Esophagus squamous epithelium (tissue), 5 donors: ENCODE data around the gene TAS1R1. TPM values are rescaled to one million over a fixed set of nuclear protein-coding genes. Genes with fewer than 3 reads are reported as not detected.
A peak's percentile ranks its signal among the peaks of the same experiment; 100 is the strongest.

Experiments
- DNase-seq: peaks from one replicate; lab custom pipeline; 2025; lab: John Stamatoyannopoulos, UW
- H3K27ac ChIP-seq, 4 donors: fragments of 200-600 bp; sonication (generic); one replicate each; pipeline ENCODE4 v1.5.1; 2016 to 2019; ENCODE audit warnings: mild to moderate bottlenecking in 1 of 4
- H3K27me3 ChIP-seq, 4 donors: fragments of 200-600 bp; sonication (generic); 1 replicate in 3 of 4; 2 replicates in 1 of 4; pipeline versions ENCODE4 v1.5.1 to v1.6.0; 2017 to 2021; ENCODE audit warnings: antibody characterized with exemption in 1 of 4
- H3K36me3 ChIP-seq, 3 donors: fragments of 200-600 bp; sonication (generic); one replicate each; pipeline ENCODE4 v1.5.1; 2016 to 2019
- H3K4me1 ChIP-seq, 3 donors: fragments of 200-600 bp; sonication (generic); one replicate each; pipeline ENCODE4 v1.5.1; 2017 to 2019
- H3K4me3 ChIP-seq, 4 donors: fragments of 200-600 bp; sonication (generic); 1 replicate in 3 of 4; 2 replicates in 1 of 4; pipeline ENCODE4 v1.5.1; 2016 to 2019; ENCODE audit warnings: mild to moderate bottlenecking in 2 of 4, moderate library complexity in 1 of 4
- H3K9me3 ChIP-seq, 3 donors: fragments of 200-600 bp; sonication (generic); one replicate each; pipeline ENCODE4 v1.5.1; 2016 to 2019
- POLR2A ChIP-seq, 4 donors: fragments of 450-650 bp; IDR thresholded peaks; one replicate each; pipeline ENCODE4 v1.6.1; 2017; ENCODE audit warnings: antibody characterized with exemption in 4 of 4, mild to moderate bottlenecking in 4 of 4, moderate library complexity in 3 of 4
- WGBS, 2 donors: methylation state at CpG; one replicate each; pipeline ENCODE4 v1.1.5; 2018; 5-methylcytosine and 5-hydroxymethylcytosine counted together
- intact Hi-C: fragments of 100-400 bp; cut with DNase I; formaldehyde crosslinking; loops from one replicate; pipeline ENCODE4 v1.15.0; 2022
- total RNA-seq, 4 donors: library from RNA; depleted of rRNA; stranded (reverse); fragments of >200 nt; gene quantifications; one replicate each; pipeline ENCODE4 v1.1.0, GENCODE V29; 2016
- TF ChIP-seq, protein P1 (sequence below), 6 experiments: fragments of 450-650 bp in 4 of 6; fragments of 200-600 bp in 2 of 6; sonication (generic) in 2 of 6; IDR thresholded peaks; one replicate each; pipeline ENCODE4 v1.5.1; 2016 to 2019; ENCODE audit warnings: antibody characterized with exemption in 6 of 6, mild to moderate bottlenecking in 4 of 6, moderate library complexity in 4 of 6
- donor health status: DM: yes; HTN: yes; CAD: no.

TAS1R1 gene
- total RNA-seq, 4 donors from 2014 or later, result not detected

GRCh38 chr1:6614929-6615785, 60.0 kb downstream of the TAS1R1 start:
- peaks cover 16 to 49% (median 22%) of the 10 kb centered on the region in 3 donors for H3K4me1 ChIP-seq
- intact Hi-C loops, result no loop called here

DNA sequence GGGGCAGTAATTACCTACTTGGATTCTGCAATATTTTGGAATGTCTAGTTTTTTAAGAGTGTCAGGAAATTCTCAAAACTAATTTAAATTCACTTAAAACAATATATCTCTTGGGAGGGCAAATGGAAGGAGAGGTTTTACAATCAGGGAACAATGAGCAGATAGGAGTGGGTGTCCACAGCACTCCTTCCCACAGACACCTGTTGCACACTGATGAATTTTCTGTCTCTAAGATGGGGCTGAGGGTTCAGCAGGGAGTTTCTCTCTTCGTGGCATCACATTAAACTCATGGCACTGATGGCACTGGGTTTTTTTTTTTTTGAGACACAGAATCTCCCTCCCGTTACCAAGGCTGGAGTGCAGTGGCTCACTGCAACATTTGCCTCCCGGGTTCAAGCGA, 63.9 kb downstream of the TAS1R1 start:
- H3K9me3 ChIP-seq, result no peaks in the 10 kb centered on the region
- H3K27ac ChIP-seq, result no peak overlapping the region
- H3K4me1 ChIP-seq, result peaks cover 6 to 23% (median 12%) of the 10 kb centered on the region in 3 donors
- H3K27me3 ChIP-seq, result no peaks in the 10 kb centered on the region
- no peak for DNase-seq
- intact Hi-C loops, result no loop called here
- peaks cover 0 to 71% (median 32%) of the 10 kb centered on the region in 3 donors for H3K36me3 ChIP-seq
- H3K4me3 ChIP-seq, result no peak overlapping the region
- 88 to 90% methylated on average over 3 to 4 of the region's 4 CpGs for WGBS, 2 donors
- TF ChIP-seq, protein P1, sequence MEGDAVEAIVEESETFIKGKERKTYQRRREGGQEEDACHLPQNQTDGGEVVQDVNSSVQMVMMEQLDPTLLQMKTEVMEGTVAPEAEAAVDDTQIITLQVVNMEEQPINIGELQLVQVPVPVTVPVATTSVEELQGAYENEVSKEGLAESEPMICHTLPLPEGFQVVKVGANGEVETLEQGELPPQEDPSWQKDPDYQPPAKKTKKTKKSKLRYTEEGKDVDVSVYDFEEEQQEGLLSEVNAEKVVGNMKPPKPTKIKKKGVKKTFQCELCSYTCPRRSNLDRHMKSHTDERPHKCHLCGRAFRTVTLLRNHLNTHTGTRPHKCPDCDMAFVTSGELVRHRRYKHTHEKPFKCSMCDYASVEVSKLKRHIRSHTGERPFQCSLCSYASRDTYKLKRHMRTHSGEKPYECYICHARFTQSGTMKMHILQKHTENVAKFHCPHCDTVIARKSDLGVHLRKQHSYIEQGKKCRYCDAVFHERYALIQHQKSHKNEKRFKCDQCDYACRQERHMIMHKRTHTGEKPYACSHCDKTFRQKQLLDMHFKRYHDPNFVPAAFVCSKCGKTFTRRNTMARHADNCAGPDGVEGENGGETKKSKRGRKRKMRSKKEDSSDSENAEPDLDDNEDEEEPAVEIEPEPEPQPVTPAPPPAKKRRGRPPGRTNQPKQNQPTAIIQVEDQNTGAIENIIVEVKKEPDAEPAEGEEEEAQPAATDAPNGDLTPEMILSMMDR (IDR thresholded peaks at IDR 0.05), result no peak
- TF ChIP-seq POLR2A (IDR thresholded peaks at IDR 0.05), result no peak

More at GRCh38 chr1:6614929-6615785, 60.0 kb downstream of the TAS1R1 start:
- no peak for DNase-seq
- Histone ChIP-seq H3K27me3 (no peaks in the 10 kb centered on the region), H3K36me3 (peaks cover 0 to 32% (median 12%) of the 10 kb centered on the region in 3 donors), H3K9me3 (no peaks in the 10 kb centered on the region), H3K27ac (peak overlapping the region; percentile 91 to 99 (median 98)), H3K4me3 (peak overlapping the region; percentile 76 to 97 (median 85))
- WGBS, 2 donors, result 8 to 16% methylated on average over 15 to 16 of the region's 82 CpGs
- TF ChIP-seq, protein P1 (IDR thresholded peaks at IDR 0.05), result no peak
- TF ChIP-seq POLR2A (IDR thresholded peaks at IDR 0.05), result no peak

- H3K4me3 ChIP-seq, result no peak overlapping the region
Measured at GRCh38 chr1:6621429-6622391, 66.6 kb downstream of the TAS1R1 start.

GRCh38 chr1:6622396-6623152, 67.5 kb downstream of the TAS1R1 start:
- Histone ChIP-seq H3K4me1 (peaks cover 11 to 27% (median 13%) of the 10 kb centered on the region in 3 donors), H3K4me3 (no peak overlapping the region), H3K27me3 (no peaks in the 10 kb centered on the region), H3K9me3 (no peaks in the 10 kb centered on the region), H3K36me3 (peaks cover 0 to 76% (median 32%) of the 10 kb centered on the region in 3 donors), H3K27ac (no peak overlapping the region)
- DNase-seq, result no peak
- TF ChIP-seq, protein P1 (IDR thresholded peaks at IDR 0.05), result no peak
- no peak for TF ChIP-seq POLR2A (IDR thresholded peaks at IDR 0.05)
- intact Hi-C loops, result loop anchor here (10.0 kb wide), 1 partner anchor 68 kb away; the partner anchor contains the start of genes NOL9 and TAS1R1
- 73 to 79% methylated on average over 6 to 8 of the region's 10 CpGs for WGBS, 2 donors

More at GRCh38 chr1:6621429-6622391, 66.6 kb downstream of the TAS1R1 start:
- Histone ChIP-seq H3K36me3 (peaks cover 0 to 74% (median 32%) of the 10 kb centered on the region in 3 donors), H3K27me3 (no peaks in the 10 kb centered on the region), H3K27ac (no peak overlapping the region), H3K4me1 (peaks cover 10 to 25% (median 15%) of the 10 kb centered on the region in 3 donors), H3K9me3 (no peaks in the 10 kb centered on the region)
- TF ChIP-seq, protein P1 (IDR thresholded peaks at IDR 0.05), result no peak
- TF ChIP-seq POLR2A (IDR thresholded peaks at IDR 0.05), result no peak
- 77 to 89% methylated on average over 16 to 27 of the region's 41 CpGs for WGBS, 2 donors
- intact Hi-C loops, result loop anchor here (10.0 kb wide), 1 partner anchor 67 kb away; the partner anchor contains the start of genes NOL9 and TAS1R1
- DNase-seq, result no peak
